SK-N-SH (cell line): Measurements from ENCODE around the gene GLIS1.

ENCODE experiments used
- EP300 ChIP-seq, 2 experiments: IDR thresholded peaks; 2 replicates each; pipeline versions ENCODE4 v1.4.0 to v1.6.1; 2012; ENCODE audit warnings: borderline replicate concordance in 1 of 2, low read depth in 1 of 2, low read length in 1 of 2
- GATA2 ChIP-seq: sonication (generic); formaldehyde crosslinking; IDR thresholded peaks from 2 replicates; pipeline ENCODE4 v1.5.0; 2020; ENCODE audit warnings: mild to moderate bottlenecking, missing genetic modification reagents
- JUND ChIP-seq: IDR thresholded peaks from 2 replicates; pipeline ENCODE4 v1.4.0; 2012
- NRF1 ChIP-seq: IDR thresholded peaks from 2 replicates; pipeline ENCODE4 v1.6.1; 2012; ENCODE audit warnings: low read depth, mild to moderate bottlenecking, low read length
- POLR2AphosphoS5 ChIP-seq: IDR thresholded peaks from 2 replicates; pipeline ENCODE4 v1.6.1; 2012; ENCODE audit warnings: low read depth, low read length
- RAD21 ChIP-seq: IDR thresholded peaks from 2 replicates; pipeline ENCODE4 v1.6.1; 2012; ENCODE audit warnings: mild to moderate bottlenecking, low read length
- SIN3A ChIP-seq: IDR thresholded peaks from 2 replicates; pipeline ENCODE4 v1.6.1; 2012; ENCODE audit warnings: low read depth, mild to moderate bottlenecking, low read length, moderate library complexity, borderline replicate concordance
- TEAD4 ChIP-seq: IDR thresholded peaks from 2 replicates; pipeline ENCODE4 v1.4.0; 2012; ENCODE audit warnings: mild to moderate bottlenecking, borderline replicate concordance; ENCODE audit not compliant: insufficient read depth
- YY1 ChIP-seq: IDR thresholded peaks from 2 replicates; pipeline ENCODE4 v1.4.0; 2012; ENCODE audit warnings: low read depth, mild to moderate bottlenecking
- ZBTB33 ChIP-seq: IDR thresholded peaks from 2 replicates; pipeline ENCODE4 v1.4.0; 2012; ENCODE audit warnings: low read depth, borderline replicate concordance
- TF ChIP-seq, protein P1 (sequence below): fragments of 200-600 bp; sonication (generic); IDR thresholded peaks from 2 replicates; pipeline ENCODE4 v1.6.1; 2017; ENCODE audit warnings: antibody characterized with exemption, mild to moderate bottlenecking, moderate library complexity
- TF ChIP-seq, protein P2 (sequence below): fragments of 150-350 bp; IDR thresholded peaks from 2 replicates; pipeline ENCODE4 v1.6.1; 2017; ENCODE audit warnings: antibody characterized with exemption, low read length, low read depth, borderline replicate concordance

DNA sequence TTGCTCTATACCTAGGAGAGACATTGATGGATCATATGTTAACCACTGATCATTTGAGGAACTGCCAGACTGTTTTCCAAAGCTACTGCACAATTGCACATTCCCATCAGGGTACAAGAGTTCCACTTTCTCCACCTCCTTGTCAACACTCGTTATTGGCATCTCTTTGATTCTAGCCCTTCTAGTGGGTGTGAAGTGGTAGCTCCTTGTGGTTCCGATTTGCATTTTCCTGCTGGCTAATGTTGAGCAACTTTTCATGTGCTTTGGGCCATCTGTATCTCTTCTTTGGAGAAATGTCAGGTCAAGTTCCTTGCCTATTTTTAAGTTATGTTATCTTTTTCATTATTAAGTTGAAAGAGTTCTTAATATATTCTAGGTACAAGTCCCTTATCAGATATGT is 189.7 kb downstream of the GLIS1 start:
- TF ChIP-seq NRF1: no peak
- no peak for TF ChIP-seq EP300 (IDR thresholded peaks at IDR 0.05; ENCODE audit: borderline replicate concordance in 1 of 2, low read depth in 1 of 2, low read length in 1 of 2)
- TF ChIP-seq YY1: no peak
- TF ChIP-seq, protein P1, sequence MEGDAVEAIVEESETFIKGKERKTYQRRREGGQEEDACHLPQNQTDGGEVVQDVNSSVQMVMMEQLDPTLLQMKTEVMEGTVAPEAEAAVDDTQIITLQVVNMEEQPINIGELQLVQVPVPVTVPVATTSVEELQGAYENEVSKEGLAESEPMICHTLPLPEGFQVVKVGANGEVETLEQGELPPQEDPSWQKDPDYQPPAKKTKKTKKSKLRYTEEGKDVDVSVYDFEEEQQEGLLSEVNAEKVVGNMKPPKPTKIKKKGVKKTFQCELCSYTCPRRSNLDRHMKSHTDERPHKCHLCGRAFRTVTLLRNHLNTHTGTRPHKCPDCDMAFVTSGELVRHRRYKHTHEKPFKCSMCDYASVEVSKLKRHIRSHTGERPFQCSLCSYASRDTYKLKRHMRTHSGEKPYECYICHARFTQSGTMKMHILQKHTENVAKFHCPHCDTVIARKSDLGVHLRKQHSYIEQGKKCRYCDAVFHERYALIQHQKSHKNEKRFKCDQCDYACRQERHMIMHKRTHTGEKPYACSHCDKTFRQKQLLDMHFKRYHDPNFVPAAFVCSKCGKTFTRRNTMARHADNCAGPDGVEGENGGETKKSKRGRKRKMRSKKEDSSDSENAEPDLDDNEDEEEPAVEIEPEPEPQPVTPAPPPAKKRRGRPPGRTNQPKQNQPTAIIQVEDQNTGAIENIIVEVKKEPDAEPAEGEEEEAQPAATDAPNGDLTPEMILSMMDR: no peak
- TF ChIP-seq RAD21: no peak
- no peak for TF ChIP-seq POLR2AphosphoS5
- no peak for TF ChIP-seq JUND
- TF ChIP-seq ZBTB33: no peak
- TF ChIP-seq, protein P2, sequence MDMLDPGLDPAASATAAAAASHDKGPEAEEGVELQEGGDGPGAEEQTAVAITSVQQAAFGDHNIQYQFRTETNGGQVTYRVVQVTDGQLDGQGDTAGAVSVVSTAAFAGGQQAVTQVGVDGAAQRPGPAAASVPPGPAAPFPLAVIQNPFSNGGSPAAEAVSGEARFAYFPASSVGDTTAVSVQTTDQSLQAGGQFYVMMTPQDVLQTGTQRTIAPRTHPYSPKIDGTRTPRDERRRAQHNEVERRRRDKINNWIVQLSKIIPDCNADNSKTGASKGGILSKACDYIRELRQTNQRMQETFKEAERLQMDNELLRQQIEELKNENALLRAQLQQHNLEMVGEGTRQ: no peak
- no peak for TF ChIP-seq SIN3A
- no peak for TF ChIP-seq GATA2 (CRISPR knock-in tag)
- TF ChIP-seq TEAD4: no peak
